CD4-positive, alpha-beta T cell treated with Interleukin-15 for 1 hour (primary cell): ENCODE measurements around the gene CSRP2.

Experiments
- DNase-seq: peaks from one replicate; pipeline ENCODE4 v3.0.0-alpha.2; 2020

Gene CSRP2

GRCh38 chr12:76859611-76860010 is 19.2 kb downstream of the CSRP2 start:
- no peak for DNase-seq

GRCh38 chr12:76856018-76856644 is 22.7 kb downstream of the CSRP2 start:
- no peak for DNase-seq

- DNase-seq: no peak
Observed at GRCh38 chr12:76855271-76855670, 23.5 kb downstream of the CSRP2 start.

GRCh38 chr12:76852106-76852505 is 26.7 kb downstream of the CSRP2 start:
- no peak for DNase-seq

- no peak for DNase-seq
Observed at GRCh38 chr12:76848132-76848531, 30.7 kb downstream of the CSRP2 start.

- no peak for DNase-seq
Observed at GRCh38 chr12:76847260-76847659, 31.6 kb downstream of the CSRP2 start.

- no peak for DNase-seq
Observed at GRCh38 chr12:76836633-76837032, 42.2 kb downstream of the CSRP2 start.

GRCh38 chr12:76830436-76830835 is 48.4 kb downstream of the CSRP2 start:
- DNase-seq: no peak

GRCh38 chr12:76820888-76821482 is 57.8 kb downstream of the CSRP2 start:
- no peak for DNase-seq

GRCh38 chr12:76813972-76814371 is 64.8 kb downstream of the CSRP2 start:
- no peak for DNase-seq

GRCh38 chr12:76813265-76813664 is 65.6 kb downstream of the CSRP2 start:
- DNase-seq: no peak

- no peak for DNase-seq
Observed at GRCh38 chr12:76811976-76812375, 66.8 kb downstream of the CSRP2 start.

GRCh38 chr12:76810671-76811419 is 68.0 kb downstream of the CSRP2 start:
- DNase-seq: no peak
